CD8-positive, alpha-beta memory T cell (primary cell): Measurements from ENCODE around the gene UCN2. TPM values are rescaled to one million over a fixed set of nuclear protein-coding genes. Genes with fewer than 3 reads are reported as not detected.

Experiments used
- CTCF ChIA-PET: fragments of 350-600 bp; sonication (Branson Sonifier 250); formaldehyde crosslinking; loops from one replicate; lab custom pipeline; 2021; ENCODE audit warnings: antibody characterized with exemption; lab: Charles Lee
- POLR2A ChIA-PET: fragments of 350-600 bp; sonication (Branson Sonifier 250); formaldehyde crosslinking; loops from one replicate; lab custom pipeline; 2021; ENCODE audit warnings: antibody characterized with exemption; lab: Charles Lee
- DNase-seq, 5 donors: peaks; one replicate each; pipeline versions ENCODE4 v3.0.0 to v3.0.0-alpha.2; 2020 to 2022; ENCODE audit warnings: mixed read lengths in 1 of 5
- H3K27ac ChIP-seq: one replicate; pipeline ENCODE4 v1.7.0; 2013; ENCODE audit warnings: low read depth, mild to moderate bottlenecking, low read length, moderate library complexity
- H3K27me3 ChIP-seq: 2 replicates; pipeline ENCODE4 v1.7.0; 2013; ENCODE audit warnings: low read length, mild to moderate bottlenecking; ENCODE audit not compliant: insufficient read depth, poor library complexity, severe bottlenecking
- H3K36me3 ChIP-seq: 2 replicates; pipeline ENCODE4 v1.7.0; 2013; ENCODE audit warnings: mild to moderate bottlenecking, low read length, moderate library complexity; ENCODE audit not compliant: insufficient read depth
- H3K4me1 ChIP-seq: 2 replicates; pipeline ENCODE4 v1.7.0; 2013; ENCODE audit warnings: mild to moderate bottlenecking, low read length, moderate library complexity; ENCODE audit not compliant: insufficient read depth
- H3K4me3 ChIP-seq: 2 replicates; pipeline ENCODE4 v1.7.0; 2013; ENCODE audit warnings: mild to moderate bottlenecking, low read length
- H3K9me3 ChIP-seq: 2 replicates; pipeline ENCODE4 v1.7.0; 2013; ENCODE audit warnings: mild to moderate bottlenecking, low read length
- H3K27ac Mint-ChIP-seq, 8 donors: one replicate each; pipeline ENCODE4 v1.8.0; 2020 to 2021; ENCODE audit warnings: mixed read lengths in 8 of 8, mild to moderate bottlenecking in 6 of 8, inconsistent platforms in 3 of 8, moderate library complexity in 3 of 8
- H3K27me3 Mint-ChIP-seq, 2 donors: one replicate each; pipeline ENCODE4 v1.8.0; 2020 to 2021; ENCODE audit warnings: mixed read lengths in 2 of 2, mild to moderate bottlenecking in 1 of 2, moderate library complexity in 1 of 2
- H3K36me3 Mint-ChIP-seq, 3 donors: one replicate each; pipeline ENCODE4 v1.8.0; 2020 to 2021; ENCODE audit warnings: mixed read lengths in 3 of 3, inconsistent platforms in 1 of 3, mild to moderate bottlenecking in 1 of 3
- H3K4me1 Mint-ChIP-seq, 3 donors: one replicate each; pipeline ENCODE4 v1.8.0; 2020 to 2021; ENCODE audit warnings: mixed read lengths in 3 of 3, inconsistent platforms in 1 of 3, mild to moderate bottlenecking in 1 of 3
- H3K4me3 Mint-ChIP-seq, 7 donors: one replicate each; pipeline ENCODE4 v1.8.0; 2020 to 2021; ENCODE audit warnings: mixed read lengths in 7 of 7, mild to moderate bottlenecking in 6 of 7, moderate library complexity in 4 of 7, inconsistent platforms in 2 of 7
- H3K9me3 Mint-ChIP-seq, 5 donors: one replicate each; pipeline ENCODE4 v1.8.0; 2020 to 2022; ENCODE audit warnings: mixed read lengths in 5 of 5, mild to moderate bottlenecking in 3 of 5, moderate library complexity in 2 of 5, inconsistent platforms in 1 of 5
- polyA plus RNA-seq: library from polyadenylated mRNA; unstranded; fragments of 300-500 nt; fragmentation: Illumina TruSeq; gene quantifications from one replicate; pipeline ENCODE4 v1.2.3, GENCODE V29; 2021
- total RNA-seq, 2 experiments: library from RNA; stranded (reverse); gene quantifications; one replicate each; pipeline ENCODE4 v1.2.3, GENCODE V29; 2021

The UCN2 gene
- total and polyA plus RNA-seq, 3 experiments from 2014 or later, result not detected

- ChIA-PET POLR2A (interaction anchor here (0.6 to 1.1 kb wide), 2 partner anchors 75 to 148 kb away, joined by 3 to 4 read pairs; no protein-coding TSS in a partner anchor), CTCF (interaction anchor here (0.8 to 3.7 kb wide), 25 partner anchors 9 to 271 kb away, joined by 3 to 73 read pairs (median 4); partner anchors contain the start of genes CCDC51, SHISA5 and TMA7)
- no peak overlapping the region for H3K4me3 Mint-ChIP-seq
- H3K36me3 Mint-ChIP-seq, result no peaks in the 10 kb centered on the region
- H3K4me1 Mint-ChIP-seq, result peaks cover 0 to 3% (median 3%) of the 10 kb centered on the region in 3 donors
- Histone ChIP-seq H3K36me3 (no peaks in the 10 kb centered on the region), H3K4me3 (no peak overlapping the region), H3K9me3 (no peaks in the 10 kb centered on the region), H3K27ac (no peak overlapping the region), H3K4me1 (peaks cover 9% of the 10 kb centered on the region), H3K27me3 (no peaks in the 10 kb centered on the region)
- no peak overlapping the region for H3K27ac Mint-ChIP-seq
- H3K27me3 Mint-ChIP-seq, result peaks cover 0 to 3% of the 10 kb centered on the region in 2 donors
- no peaks in the 10 kb centered on the region for H3K9me3 Mint-ChIP-seq
- peak; percentile 66 to 87 (median 75) for DNase-seq
Measured at GRCh38 chr3:48548729-48549705, 14.6 kb downstream of the UCN2 start.

- Mint-ChIP-seq H3K4me1 (peaks cover 0 to 3% (median 3%) of the 10 kb centered on the region in 3 donors), H3K27ac (no peak overlapping the region), H3K4me3 (no peak overlapping the region), H3K36me3 (no peaks in the 10 kb centered on the region), H3K27me3 (peaks cover 0 to 3% of the 10 kb centered on the region in 2 donors), H3K9me3 (no peaks in the 10 kb centered on the region)
- Histone ChIP-seq H3K27me3 (no peaks in the 10 kb centered on the region), H3K27ac (no peak overlapping the region), H3K9me3 (no peaks in the 10 kb centered on the region), H3K4me1 (peaks cover 9% of the 10 kb centered on the region), H3K36me3 (no peaks in the 10 kb centered on the region), H3K4me3 (no peak overlapping the region)
- CTCF ChIA-PET, result interaction anchor here (1.0 to 3.7 kb wide), 8 partner anchors 10 to 148 kb away, joined by 3 to 73 read pairs (median 11); no protein-coding TSS in a partner anchor
- DNase-seq, result no peak
- POLR2A ChIA-PET, result no interaction called here
Measured at GRCh38 chr3:48548126-48548525, 15.5 kb downstream of the UCN2 start.

DNA sequence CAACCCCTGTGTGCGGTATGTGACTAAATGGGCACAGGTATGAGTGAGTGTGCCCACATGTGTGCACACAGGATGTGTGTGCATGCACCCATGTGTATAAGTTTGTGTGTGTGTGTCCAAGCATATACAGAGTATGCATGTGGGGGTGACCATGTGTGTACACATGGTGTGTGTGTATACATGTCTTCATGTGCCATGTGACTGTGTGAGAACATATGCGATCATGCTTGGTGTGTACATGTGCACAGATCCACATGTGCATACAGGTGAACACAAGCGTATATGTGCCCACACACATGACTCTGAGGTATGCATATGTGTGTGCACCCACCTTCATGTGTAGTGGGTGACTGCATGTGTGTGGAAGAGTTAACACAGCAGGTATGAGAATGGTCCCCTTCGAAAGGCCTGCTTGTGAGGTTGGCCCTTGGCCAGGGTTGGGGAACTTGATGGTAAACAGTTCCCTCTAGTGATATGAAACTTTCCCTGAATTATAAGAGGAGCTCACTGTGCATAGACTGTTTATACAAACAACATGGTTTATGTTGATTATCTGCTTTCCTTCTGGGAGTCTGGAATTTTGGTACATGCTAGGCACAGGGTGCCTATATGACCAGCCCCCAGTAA is 17.3 kb downstream of the UCN2 start:
- H3K4me3 Mint-ChIP-seq, result no peak overlapping the region
- no peaks in the 10 kb centered on the region for H3K27me3 ChIP-seq
- peaks cover 0 to 3% of the 10 kb centered on the region in 2 donors for H3K27me3 Mint-ChIP-seq
- ChIA-PET CTCF (interaction anchor here (1.0 to 3.5 kb wide), 3 partner anchors 12 to 146 kb away, joined by 3 to 20 read pairs (median 3); no protein-coding TSS in a partner anchor), POLR2A (no interaction called here)
- peak in 1 of 5 donors; percentile 11 for DNase-seq
- H3K9me3 ChIP-seq, result no peaks in the 10 kb centered on the region
- no peaks in the 10 kb centered on the region for H3K36me3 Mint-ChIP-seq
- H3K9me3 Mint-ChIP-seq, result no peaks in the 10 kb centered on the region
- H3K4me1 Mint-ChIP-seq, result peaks cover 0 to 3% (median 3%) of the 10 kb centered on the region in 3 donors
- H3K36me3 ChIP-seq, result no peaks in the 10 kb centered on the region
- H3K27ac Mint-ChIP-seq, result no peak overlapping the region
- no peak overlapping the region for H3K4me3 ChIP-seq
- peaks cover 9% of the 10 kb centered on the region for H3K4me1 ChIP-seq
- no peak overlapping the region for H3K27ac ChIP-seq

GRCh38 chr3:48544141-48544540 is 19.4 kb downstream of the UCN2 start:
- no peak for DNase-seq
- Histone ChIP-seq H3K36me3 (no peaks in the 10 kb centered on the region), H3K9me3 (no peaks in the 10 kb centered on the region), H3K4me3 (no peak overlapping the region), H3K27ac (no peak overlapping the region), H3K4me1 (peaks cover 8% of the 10 kb centered on the region), H3K27me3 (no peaks in the 10 kb centered on the region)
- Mint-ChIP-seq H3K9me3 (no peaks in the 10 kb centered on the region), H3K36me3 (no peaks in the 10 kb centered on the region), H3K4me1 (peaks cover 0 to 3% (median 3%) of the 10 kb centered on the region in 3 donors), H3K27me3 (peaks cover 0 to 3% of the 10 kb centered on the region in 2 donors), H3K4me3 (no peak overlapping the region), H3K27ac (no peak overlapping the region)
- ChIA-PET POLR2A (no interaction called here), CTCF (interaction anchor here (0.8 kb wide), 1 partner anchor 112 kb away, joined by 3 read pairs; no protein-coding TSS in a partner anchor)

DNA sequence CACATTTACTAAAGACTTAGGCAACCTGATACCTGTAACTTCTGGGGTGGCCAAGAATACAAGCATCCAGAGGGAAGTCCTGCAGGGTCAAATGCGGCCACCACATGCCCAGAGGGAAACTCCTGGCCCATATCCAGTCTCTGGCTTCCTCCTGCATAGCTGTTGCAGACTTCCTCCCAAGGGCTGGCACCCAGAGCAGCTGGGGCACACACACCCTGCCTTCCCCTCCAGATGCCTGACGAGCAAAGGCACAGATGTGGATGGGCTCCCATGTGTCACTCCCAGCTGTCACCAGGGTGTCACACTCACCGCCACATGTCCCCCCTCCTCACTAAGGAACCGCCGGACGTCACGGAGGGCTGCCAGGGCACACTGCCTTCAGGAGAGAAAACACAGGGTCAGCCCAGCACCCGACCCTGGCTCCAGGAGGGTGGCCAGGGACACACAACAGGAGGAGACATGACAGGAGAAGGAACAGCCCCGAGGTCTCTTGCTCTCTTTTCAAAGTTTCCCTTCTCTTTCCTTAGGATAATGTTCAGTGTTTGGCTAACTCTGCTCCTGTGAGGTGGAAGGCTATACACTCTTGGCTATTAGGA is 20.2 kb downstream of the UCN2 start:
- H3K27me3 Mint-ChIP-seq, result peaks cover 0 to 3% of the 10 kb centered on the region in 2 donors

GRCh38 chr3:48538451-48538850 is 25.1 kb downstream of the UCN2 start:
- no peaks in the 10 kb centered on the region for H3K36me3 ChIP-seq
- H3K4me3 ChIP-seq, result no peak overlapping the region
- no peaks in the 10 kb centered on the region for H3K36me3 Mint-ChIP-seq
- H3K27me3 Mint-ChIP-seq, result peaks cover 0 to 2% of the 10 kb centered on the region in 2 donors
- no peaks in the 10 kb centered on the region for H3K9me3 Mint-ChIP-seq
- no peaks in the 10 kb centered on the region for H3K4me1 ChIP-seq
- no peak overlapping the region for H3K27ac ChIP-seq
- CTCF ChIA-PET, result no interaction called here
- H3K27ac Mint-ChIP-seq, result no peak overlapping the region
- H3K9me3 ChIP-seq, result no peaks in the 10 kb centered on the region
- DNase-seq, result no peak
- H3K4me3 Mint-ChIP-seq, result no peak overlapping the region
- no peaks in the 10 kb centered on the region for H3K4me1 Mint-ChIP-seq
- POLR2A ChIA-PET, result no interaction called here
- H3K27me3 ChIP-seq, result no peaks in the 10 kb centered on the region

More for the DNA sequence above, 20.2 kb downstream of the UCN2 start:
- no peak for DNase-seq
- no peaks in the 10 kb centered on the region for H3K9me3 ChIP-seq
- POLR2A ChIA-PET, result no interaction called here
- no peaks in the 10 kb centered on the region for H3K27me3 ChIP-seq
- no peak overlapping the region for H3K4me3 ChIP-seq
- H3K4me3 Mint-ChIP-seq, result no peak overlapping the region
- H3K9me3 Mint-ChIP-seq, result no peaks in the 10 kb centered on the region
- H3K4me1 Mint-ChIP-seq, result no peaks in the 10 kb centered on the region
- no peaks in the 10 kb centered on the region for H3K36me3 Mint-ChIP-seq
- H3K27ac ChIP-seq, result no peak overlapping the region
- CTCF ChIA-PET, result no interaction called here
- no peaks in the 10 kb centered on the region for H3K36me3 ChIP-seq
- peaks cover under 1% of the 10 kb centered on the region for H3K4me1 ChIP-seq
- no peak overlapping the region for H3K27ac Mint-ChIP-seq

- CTCF ChIA-PET, result no interaction called here
- Mint-ChIP-seq H3K9me3 (no peaks in the 10 kb centered on the region), H3K36me3 (no peaks in the 10 kb centered on the region), H3K27me3 (peaks cover 0 to 3% of the 10 kb centered on the region in 2 donors), H3K4me3 (no peak overlapping the region), H3K27ac (no peak overlapping the region), H3K4me1 (peaks cover 0 to 3% (median 0%) of the 10 kb centered on the region in 3 donors)
- H3K36me3 ChIP-seq, result no peaks in the 10 kb centered on the region
- H3K4me3 ChIP-seq, result no peak overlapping the region
- POLR2A ChIA-PET, result no interaction called here
- H3K27ac ChIP-seq, result no peak overlapping the region
- H3K4me1 ChIP-seq, result no peaks in the 10 kb centered on the region
- H3K9me3 ChIP-seq, result no peaks in the 10 kb centered on the region
- DNase-seq, result no peak
- no peaks in the 10 kb centered on the region for H3K27me3 ChIP-seq
Measured at GRCh38 chr3:48536785-48537184, 26.8 kb downstream of the UCN2 start.
